Tongue (tissue), 2 donors: Measurements from ENCODE around the gene SPTLC3. TPM values are rescaled to one million over a fixed set of nuclear protein-coding genes. Genes with fewer than 3 reads are reported as not detected.

Source experiments
- DNase-seq: peaks from one replicate; pipeline ENCODE4 v3.0.0-alpha.2; 2015
- total RNA-seq: library from RNA; depleted of rRNA; stranded (reverse); fragments of >200 nt; gene quantifications from one replicate; pipeline ENCODE4 v1.2.3, GENCODE V29; 2014

Gene SPTLC3
- total RNA-seq, 1 donor from 2014 or later = 15.8 TPM

DNA sequence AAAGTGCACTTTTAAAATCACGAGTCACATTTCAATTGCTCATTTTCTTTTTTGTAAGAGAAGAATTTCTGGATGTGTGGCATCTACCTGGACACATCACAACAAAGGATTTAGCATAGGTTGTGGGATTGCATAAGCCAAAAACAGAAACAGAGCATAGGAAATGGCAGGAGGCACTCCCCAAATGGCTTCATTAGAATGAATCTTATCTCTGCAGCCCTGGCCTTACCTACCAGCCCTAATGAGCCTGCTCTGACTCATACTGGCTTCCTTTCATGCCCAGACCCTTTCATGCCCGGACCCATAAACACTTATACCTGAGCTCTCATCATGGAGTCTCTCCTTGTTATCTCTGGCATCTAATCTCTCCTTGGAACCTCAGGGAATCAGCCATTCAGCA, 23.9 kb upstream of the SPTLC3 start:
- no peak for DNase-seq

DNA sequence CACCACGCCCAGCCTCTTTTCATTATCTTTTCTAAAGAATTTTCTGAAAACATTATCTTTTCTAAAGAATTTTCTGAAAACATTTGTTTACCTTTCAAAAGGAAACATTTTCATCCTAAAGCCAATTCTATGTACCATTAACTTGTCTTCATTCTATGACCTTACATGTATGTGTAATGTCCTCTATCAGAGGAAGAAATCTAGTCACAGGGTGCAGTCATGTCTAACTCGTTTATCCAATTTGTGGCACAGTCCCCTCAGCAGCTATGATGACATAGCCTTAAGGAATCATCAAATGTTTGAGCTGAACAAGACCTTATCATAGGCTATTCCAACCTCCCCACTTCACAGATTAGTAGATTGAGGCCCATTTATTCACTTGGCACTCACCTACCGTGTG, 21.5 kb upstream of the SPTLC3 start:
- no peak for DNase-seq

DNA sequence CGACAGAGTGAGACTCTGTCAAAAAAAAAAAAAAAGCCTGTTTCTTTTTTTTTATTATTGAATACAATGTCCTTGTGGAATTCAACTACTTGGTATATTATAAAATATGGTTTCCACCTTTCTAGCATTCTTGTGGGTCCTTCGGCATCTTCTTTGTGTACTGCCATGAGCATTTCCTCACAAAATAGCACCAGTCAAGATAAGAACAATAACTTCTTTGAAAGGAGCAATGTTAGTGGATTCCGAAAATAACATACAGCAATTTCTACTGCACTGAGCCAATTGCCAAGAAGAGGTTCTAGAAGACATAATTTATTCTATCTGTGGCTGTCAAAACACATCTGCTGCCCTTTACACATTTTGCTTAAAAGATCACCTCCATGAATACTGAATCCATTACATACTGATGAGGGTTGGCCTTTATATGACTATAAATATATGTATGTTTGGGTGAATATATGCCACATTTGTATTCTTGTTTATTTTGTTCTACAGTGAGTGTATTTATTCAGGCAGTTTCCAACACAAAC, 19.1 kb upstream of the SPTLC3 start:
- DNase-seq = no peak

DNA sequence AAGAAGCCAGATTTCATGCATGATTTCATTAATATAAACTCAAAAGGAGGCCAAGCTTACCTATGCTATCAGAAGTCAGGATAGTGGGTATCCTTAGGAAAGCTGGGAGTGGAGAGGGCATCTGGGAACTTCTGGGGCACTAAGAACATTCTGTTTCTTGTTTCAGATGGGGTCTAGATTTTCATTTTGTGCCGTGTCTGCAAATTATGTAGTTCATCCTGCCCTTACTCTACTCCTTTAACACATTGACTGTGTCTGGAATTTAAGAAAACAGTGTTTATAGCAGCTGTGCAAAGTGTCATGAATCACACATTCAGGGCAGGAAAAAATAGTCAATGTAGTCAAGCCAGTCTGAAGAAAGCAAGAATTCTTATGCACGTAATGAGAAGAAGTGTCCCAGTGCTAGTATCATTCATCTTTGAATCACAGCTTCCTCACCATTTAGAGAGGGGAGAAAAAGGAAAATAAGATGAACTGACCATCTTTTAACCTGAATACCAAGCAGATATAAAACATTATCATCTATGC, 11.6 kb upstream of the SPTLC3 start:
- DNase-seq = no peak

DNA sequence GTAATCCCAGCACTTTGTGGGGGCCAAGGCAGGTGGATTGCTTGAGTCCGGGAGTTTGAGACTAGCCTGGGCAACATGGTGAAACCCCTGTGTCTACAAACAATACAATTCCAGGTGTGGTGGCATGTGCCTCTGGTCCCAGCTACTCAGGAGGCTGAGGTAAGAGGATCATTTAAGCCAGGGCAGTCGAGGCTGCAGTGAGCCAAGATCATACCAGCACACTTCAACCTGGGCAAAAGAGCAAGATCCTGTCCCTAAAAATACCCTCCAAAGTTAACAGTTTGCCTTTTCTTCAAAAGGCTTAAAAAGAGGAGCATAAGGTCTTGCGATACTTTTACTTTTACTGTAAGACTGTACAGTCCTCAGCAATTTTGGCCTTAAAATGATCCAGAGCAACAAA, 10.7 kb upstream of the SPTLC3 start:
- no peak for DNase-seq

DNA sequence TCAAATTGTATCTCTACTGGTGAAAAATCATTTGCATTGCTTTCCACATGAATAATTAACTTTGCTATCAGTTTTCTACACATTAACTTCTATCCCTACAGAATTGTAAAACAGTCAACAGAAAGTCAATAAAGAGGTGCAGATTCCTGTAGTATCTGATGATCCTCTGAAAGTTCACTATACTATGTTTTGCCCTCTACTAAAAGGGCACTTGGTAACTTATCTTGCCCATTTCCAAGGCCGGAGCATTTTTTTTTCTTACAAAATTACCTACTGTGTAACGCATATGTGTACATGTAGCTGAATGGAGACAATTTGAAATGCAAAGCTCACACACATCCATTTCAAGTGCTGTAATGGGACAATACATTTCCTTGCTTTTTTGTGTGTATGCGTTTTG, 9.6 kb upstream of the SPTLC3 start:
- no peak for DNase-seq

DNA sequence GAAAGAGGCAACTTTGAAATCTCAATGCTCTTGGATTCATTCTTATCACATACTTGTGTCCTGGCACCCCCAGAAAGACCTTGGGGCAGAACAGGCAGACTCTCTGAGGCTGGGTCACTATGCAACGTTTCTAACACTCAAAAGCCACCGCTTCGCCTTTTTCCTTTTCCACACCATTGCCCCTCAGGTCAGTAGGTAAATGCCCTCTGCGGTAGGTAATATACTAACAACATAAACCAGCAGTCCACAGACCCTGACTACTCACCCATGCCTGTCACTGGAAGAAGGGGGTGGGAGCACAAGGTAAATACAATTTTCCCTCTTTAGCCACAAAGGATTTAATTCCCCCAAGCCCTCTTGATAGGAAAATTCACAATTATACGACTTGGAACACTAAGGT, 6.5 kb upstream of the SPTLC3 start:
- DNase-seq = no peak

DNA sequence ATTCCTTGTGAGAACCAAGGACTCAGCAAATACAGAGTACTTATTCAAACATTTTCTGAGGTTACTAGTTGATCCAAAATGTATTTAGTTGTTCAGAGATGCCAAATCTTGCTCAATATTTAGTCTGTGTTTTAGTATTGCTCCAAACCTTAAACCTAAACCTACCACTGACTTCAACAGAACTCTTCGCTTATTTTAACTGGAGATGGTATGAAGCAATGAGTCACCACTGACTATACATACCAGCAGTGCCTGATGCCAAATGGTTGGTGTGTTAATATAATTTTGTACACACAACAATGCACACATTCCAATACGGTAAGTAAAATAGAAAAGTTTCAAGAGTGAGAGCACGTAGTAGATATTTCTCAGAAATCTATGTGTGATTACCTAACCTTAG, 1.9 kb upstream of the SPTLC3 start:
- DNase-seq = no peak

DNA sequence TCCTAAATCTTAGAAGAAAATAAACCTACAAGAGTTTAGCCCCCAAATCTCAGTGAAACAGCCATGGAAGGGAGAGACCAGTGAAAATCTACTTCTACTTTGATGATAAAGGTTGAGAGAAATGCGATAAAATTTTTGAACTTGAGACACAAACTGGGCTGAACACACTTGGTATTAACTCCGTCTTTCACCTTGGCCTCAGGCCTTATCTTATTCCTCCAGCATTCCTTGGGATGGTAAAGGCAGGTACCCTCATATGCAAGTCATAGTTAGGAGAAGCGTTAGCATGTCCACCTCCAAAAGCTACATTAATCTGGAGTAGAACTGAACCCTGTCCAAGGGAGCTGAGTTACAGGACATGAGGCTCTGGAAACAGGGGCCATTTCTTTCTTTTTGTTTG, 1.2 kb upstream of the SPTLC3 start:
- no peak for DNase-seq

DNA sequence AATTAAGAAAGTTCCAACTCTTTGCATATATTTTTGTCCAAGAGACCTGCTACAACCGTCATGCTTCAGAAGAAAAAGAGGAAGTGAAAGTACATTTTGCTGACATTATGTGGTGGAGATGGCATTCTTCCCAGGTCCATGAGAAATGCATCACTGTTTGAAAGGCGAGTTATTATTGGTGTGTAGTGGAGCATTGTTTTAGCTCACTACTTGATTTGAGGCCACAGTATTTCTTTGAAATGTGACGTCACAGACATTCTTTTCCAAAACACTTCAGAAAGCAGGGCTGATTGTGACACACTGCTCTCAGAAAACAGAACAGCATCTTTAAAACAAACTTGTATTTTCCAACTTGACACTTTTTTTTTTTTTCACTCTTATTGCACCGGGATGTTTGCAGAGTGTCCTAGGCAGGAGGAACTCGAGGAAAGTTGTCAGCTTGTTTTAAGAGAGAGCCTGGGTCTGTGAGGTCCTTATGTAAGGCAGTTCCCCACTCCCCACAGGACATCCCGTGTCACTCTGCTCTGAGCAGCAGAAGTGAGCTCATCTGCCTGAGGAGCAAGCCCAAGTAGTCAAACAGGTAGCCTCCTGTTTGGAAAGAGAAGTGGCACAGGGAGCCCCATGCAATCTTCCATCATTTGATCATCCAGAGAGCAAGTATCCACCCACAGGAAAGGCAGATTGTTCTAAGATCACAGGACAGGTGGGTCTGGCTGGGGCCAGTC, 1.1 kb downstream of the SPTLC3 start:
- DNase-seq = peak; percentile 88

DNA sequence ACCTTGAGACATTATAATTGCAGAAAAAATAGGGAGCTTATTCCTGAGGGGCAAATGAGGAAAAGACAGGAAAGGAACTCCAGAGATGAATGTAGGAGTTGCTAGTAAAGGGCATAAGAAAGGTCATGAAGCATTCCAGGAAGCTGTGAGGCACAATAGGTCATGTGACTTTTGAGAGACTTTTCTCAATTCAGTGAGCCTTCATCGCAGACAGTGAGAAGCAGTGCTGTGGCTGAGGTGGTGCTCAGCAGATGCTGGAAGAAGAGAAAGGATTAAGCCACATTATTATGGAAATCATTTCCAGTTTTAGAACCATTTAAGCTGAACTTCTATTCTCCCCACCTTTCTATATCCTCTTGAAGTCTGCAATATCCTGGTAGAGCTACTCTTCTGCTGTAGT, 4.1 kb downstream of the SPTLC3 start:
- DNase-seq = no peak

DNA sequence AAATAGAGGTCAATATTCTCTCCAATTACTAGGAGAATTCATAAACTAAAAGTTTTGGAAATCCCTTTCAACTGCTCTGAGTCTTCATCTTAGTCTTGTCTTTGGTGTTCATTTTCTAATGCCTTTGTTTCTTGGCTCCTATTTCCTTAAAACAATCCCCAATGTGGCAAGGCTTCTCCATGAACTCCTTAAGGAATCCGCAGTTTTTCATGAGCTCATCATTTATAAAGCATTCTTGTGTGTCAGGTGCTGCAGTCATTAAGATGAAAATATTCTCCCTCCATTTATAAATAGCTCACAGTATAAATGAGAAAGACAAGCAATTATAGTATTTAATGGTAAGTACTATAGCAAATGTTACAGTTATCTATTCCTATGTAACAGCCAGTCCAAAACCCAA, 4.6 kb downstream of the SPTLC3 start:
- DNase-seq = no peak

DNA sequence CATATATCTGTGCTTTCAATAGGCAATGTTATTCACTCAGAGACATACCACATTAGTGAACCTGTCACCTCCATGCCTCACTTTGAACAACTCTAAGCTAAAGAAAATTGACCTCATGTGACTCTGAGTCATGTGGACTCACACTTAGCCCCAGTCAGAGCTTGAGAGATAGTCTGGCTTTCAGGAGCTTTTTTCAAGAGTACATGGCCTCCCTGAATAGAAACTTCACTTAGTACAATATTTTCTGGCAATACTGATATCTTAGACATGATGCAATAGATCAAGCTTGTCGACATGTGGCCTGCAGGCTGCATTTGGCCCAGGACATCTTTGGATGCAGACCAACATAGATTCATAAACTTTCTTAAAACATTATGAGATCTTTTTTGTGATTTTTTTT, 8.5 kb downstream of the SPTLC3 start:
- no peak for DNase-seq

DNA sequence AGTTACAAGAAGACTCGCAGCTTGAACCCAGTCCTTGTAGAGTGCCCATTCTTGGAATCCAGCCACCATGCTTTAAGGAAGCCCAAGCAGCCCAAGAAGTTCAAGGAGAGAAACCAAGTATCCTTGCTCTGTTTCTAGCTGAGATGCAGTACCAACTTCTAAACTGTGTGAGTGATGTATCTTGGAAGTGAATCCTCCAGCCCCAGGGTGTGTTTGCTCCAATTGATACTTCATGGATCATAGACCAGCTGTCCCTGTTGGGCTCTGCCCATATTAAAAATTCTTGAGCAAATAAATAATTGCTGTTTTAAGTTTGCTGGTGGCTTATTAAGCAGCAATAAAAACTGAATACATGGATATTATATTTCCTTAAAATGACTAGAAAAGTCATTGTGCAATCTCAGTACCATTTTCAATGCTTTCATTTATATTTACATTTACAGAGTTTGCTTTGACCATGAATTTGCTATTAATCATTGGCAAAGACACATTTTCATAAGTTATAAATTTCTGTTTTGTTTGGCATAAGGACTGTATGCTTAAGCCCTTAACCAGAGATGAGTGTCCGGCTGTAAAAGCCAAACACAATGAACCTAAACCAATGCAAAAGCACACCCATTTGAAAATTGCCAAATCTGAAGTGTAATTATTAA, 9.2 kb downstream of the SPTLC3 start:
- no peak for DNase-seq

DNA sequence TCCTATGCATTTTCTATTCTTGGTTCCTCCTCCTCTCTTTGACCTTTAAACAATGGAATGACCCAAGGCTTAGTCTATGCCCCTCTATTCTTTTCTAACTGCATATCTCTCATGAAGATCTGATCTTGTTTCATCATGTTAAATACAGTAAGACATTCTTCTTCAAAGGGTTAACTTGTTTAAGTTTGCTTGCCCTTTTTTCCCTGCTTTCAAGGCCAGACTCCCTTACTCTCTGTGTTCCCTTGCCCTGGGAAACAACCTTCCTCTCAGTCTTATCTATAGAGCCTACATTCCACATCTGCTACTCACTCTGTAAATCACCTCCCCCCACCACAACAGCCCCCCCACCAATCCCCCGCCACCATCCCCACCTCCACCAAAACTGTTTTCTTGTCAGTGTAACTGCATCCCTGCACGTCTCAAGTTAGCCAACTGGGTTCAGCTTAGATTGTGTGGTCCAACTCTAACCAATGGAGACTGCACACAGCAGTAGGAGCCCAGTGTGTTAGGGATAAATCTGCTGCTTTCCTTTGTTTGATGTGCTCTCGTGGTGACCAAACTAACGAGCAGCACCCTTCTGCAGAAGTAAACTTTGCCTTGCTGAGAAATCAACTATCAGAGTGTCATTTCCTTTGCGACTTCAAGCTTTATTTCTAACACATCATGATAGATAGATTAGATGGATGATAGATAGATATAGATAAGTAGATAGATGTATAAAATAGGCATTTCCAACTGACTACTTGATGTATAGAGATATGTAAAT, 12.6 kb downstream of the SPTLC3 start:
- no peak for DNase-seq

DNA sequence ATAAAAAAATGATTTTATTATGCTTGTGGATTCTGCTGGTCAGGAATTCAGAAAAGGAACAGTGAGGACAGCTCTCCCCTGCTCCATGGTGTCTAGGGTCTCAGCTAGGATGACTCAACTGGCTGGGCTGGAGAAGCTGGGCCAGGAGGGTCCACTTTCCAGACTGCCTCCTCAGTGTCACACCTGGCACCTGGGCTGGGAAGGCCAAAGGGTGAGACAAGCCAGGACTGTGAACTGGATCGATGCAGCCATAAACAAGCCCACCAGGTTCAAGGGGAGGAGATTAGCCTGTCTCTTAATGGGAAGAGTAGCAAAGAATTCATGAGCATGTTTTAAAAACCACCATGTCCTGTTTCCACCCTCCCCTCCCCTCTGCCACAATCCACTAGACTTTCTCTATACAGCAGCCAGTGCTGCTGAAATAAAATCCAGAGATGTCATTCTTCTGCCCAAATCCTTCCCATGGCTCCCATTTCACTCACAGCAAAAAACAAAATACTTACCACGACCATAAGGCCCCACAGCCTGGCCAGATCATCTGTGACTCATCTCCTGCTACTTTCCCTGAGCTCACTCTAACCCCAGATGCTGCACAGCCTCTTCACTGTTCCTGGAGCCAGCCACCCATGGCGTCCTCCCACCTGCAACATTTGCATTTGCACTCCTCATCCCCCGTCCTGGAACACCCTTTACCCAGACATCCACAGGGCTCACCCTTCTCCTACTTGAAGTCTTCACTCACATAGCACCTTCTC, 13.8 kb downstream of the SPTLC3 start:
- DNase-seq = no peak

DNA sequence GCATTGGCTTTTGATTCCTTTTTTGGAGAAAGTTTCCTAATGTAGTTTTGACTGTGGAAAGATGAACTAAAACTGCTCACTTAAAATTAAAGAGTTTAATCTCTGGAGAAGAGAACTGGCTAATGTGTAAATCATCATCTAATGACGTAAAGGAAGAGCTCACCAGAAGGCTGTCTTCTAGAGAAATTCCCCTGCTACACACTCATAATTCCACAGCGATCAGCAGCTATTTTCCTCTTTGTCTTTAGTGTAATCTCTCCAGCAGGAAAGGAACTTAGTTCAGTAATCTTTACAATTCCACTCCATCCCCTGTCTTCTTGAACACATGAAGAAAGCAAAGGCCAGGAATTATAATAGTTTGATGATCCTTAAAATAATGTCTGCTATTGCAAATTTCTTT, 15.8 kb downstream of the SPTLC3 start:
- no peak for DNase-seq

DNA sequence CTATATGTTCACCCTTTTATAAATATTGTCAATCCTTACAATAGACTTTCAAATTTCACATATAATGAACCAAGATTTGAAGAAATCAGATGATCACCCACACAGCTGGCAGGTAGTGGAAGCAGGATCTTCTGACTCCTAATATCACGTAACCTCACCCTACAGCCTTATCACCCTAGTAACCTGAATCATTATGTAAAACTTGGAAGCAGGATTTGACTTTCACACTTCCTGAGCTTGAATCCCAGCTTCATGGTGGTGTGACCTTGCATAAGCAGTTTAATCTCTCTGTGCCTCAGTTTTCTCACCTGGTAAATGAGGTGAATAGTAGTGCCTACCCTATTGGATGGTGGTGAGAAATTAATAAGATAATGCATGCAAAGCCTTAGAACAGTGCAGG, 16.4 kb downstream of the SPTLC3 start:
- DNase-seq = no peak

DNA sequence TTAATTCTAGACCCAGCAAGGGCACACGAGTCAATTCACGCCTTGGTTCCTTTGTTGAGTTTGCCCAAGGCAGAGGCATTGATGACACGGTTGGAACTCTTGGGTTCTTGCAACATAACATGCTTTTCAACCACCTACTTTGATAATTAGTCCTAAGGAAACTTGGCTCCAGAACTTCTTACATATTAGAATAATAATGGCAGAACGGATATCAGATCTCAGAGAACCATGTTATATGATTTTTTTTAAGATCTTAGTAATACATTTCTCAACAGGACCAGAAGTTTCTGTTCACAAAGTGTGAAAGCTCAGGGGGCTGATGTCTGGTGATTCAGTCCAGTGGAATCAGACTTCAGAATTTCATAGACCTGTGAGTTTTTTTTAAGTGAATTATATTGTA, 19.2 kb downstream of the SPTLC3 start:
- no peak for DNase-seq

DNA sequence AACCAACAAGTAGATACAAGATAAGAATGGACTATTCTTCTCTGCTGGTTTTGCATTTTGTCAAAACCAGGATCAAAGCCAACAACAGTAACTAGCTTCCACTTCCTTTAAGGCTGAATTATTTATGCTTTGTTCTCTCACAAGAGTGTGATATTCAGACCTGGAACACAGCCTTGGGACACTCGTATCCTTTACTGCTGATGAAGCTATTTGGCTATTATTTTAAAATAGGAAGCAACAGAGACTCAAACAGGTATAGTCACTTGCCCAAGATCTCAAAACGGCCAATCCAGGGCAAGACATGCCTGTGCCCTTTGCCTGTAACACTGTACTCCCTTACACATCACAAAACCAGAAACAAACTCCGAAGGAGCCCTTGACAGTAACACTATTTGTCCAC, 19.9 kb downstream of the SPTLC3 start:
- no peak for DNase-seq

DNA sequence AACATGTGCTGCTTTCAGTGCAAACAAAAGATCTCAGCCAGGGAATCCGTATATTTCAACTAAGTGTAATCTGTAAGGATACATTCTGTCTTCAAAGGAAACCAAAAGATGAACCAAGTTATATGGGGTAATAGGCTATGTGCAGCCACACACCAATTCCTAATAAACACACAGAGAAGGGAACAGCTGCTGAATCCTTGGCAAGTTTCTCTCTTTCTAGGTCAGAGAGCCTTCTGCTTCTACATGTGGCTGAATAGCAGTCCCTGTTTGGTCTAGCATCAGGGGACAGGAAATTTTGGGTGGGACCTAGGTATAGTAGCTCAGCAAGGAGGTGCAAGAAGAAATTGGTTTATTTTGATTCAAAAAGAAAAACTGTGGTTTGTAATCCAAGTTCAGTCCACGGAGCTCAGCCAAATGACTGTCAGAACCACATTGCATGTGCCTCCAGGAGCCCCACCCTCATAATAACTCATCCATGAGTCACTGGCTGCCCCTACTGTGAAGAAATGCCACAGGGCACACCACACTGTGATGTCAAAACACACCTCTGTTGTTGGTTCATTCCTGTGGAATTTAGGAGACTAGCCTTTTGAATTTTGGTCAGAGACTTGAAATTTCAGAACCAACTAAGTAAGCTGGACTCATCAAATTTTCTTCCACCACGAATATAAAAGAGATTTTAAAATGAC, 21.1 kb downstream of the SPTLC3 start:
- DNase-seq = peak; percentile 55

DNA sequence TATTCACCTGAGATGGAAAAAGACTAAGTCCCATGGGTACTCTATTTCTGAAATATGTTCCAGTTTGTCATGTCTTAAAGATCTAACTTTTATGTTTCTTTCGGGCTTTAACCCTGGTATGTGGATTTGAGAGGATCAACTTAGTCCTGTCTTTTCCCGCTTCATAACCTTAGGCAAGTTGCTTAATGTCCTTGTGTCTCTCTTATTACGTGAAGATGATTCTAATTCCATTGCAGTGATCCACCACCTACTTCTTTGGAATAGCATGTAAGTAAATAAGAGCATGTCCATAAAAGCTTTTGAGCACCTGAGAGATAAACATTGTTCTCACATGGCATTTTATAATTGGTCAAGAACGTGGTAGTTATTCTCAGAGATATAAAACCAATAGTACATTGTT, 23.0 kb downstream of the SPTLC3 start:
- no peak for DNase-seq
